Frontal cortex (tissue), 4 donors: Measurements from ENCODE around the gene YJEFN3. TPM values are rescaled to one million over a fixed set of nuclear protein-coding genes. Genes with fewer than 3 reads are reported as not detected.

Source experiments
- DNase-seq, 2 donors: peaks; one replicate each; pipeline ENCODE4 v3.0.0; 2012; ENCODE audit warnings: low spot score in 2 of 2
- FAIRE-seq: peaks from 2 replicates; lab custom pipeline; 2012; peaks lifted over from hg19 to GRCh38; lab: Jason Lieb, UNC
- total RNA-seq: library from RNA; depleted of rRNA; stranded (reverse); fragments of >200 nt; gene quantifications from one replicate; pipeline ENCODE4 v1.2.3, GENCODE V29; 2014
- donor health status: control.
- donor health status: control.
- donor health status: control.

The YJEFN3 gene
- total RNA-seq, result 5.7 TPM

- no peak for FAIRE-seq
- DNase-seq, result peak; percentile 75 to 84
These were observed at the start of gene YJEFN3 for GRCh38 chr19:19528721-19529490. TSS of gene YJEFN3 (plus strand) at chr19:19528911. CDS start at chr19:19528933, 22 bp downstream.

- DNase-seq (no peak), FAIRE-seq (no peak)
These were observed 48.0 kb upstream of the YJEFN3 start for GRCh38 chr19:19480688-19481087.

GRCh38 chr19:19482809-19483596 lies 45.7 kb upstream of the YJEFN3 start:
- no peak for DNase-seq
- no peak for FAIRE-seq

- no peak for DNase-seq
- FAIRE-seq, result no peak
These were observed 43.3 kb upstream of the YJEFN3 start for GRCh38 chr19:19485161-19485997.

- DNase-seq (no peak), FAIRE-seq (no peak)
These were observed 42.8 kb upstream of the YJEFN3 start for GRCh38 chr19:19485998-19486290.

GRCh38 chr19:19486343-19487076 lies 42.2 kb upstream of the YJEFN3 start:
- FAIRE-seq (no peak), DNase-seq (no peak)

- FAIRE-seq (no peak), DNase-seq (no peak)
These were observed 41.4 kb upstream of the YJEFN3 start for GRCh38 chr19:19487077-19487949.

GRCh38 chr19:19487950-19488874 lies 40.5 kb upstream of the YJEFN3 start:
- no peak for FAIRE-seq

GRCh38 chr19:19488875-19489690 lies 39.6 kb upstream of the YJEFN3 start:
- no peak for FAIRE-seq

More at GRCh38 chr19:19487950-19488874, 40.5 kb upstream of the YJEFN3 start:
- DNase-seq, result no peak

GRCh38 chr19:19489804-19490204 lies 38.9 kb upstream of the YJEFN3 start:
- DNase-seq (no peak), FAIRE-seq (no peak)

More at GRCh38 chr19:19488875-19489690, 39.6 kb upstream of the YJEFN3 start:
- peak in 1 of 2 donors; percentile 75 for DNase-seq

- peak; percentile 80 to 91 for DNase-seq
- FAIRE-seq, result peak; percentile 17
These were observed 38.3 kb upstream of the YJEFN3 start for GRCh38 chr19:19490214-19490968.

GRCh38 chr19:19491321-19492025 lies 37.2 kb upstream of the YJEFN3 start:
- no peak for FAIRE-seq
- no peak for DNase-seq

- FAIRE-seq (no peak), DNase-seq (no peak)
These were observed 36.6 kb upstream of the YJEFN3 start for GRCh38 chr19:19492026-19492610.

- DNase-seq (no peak), FAIRE-seq (no peak)
These were observed 34.7 kb upstream of the YJEFN3 start for GRCh38 chr19:19493841-19494546.
